Ovary (tissue), 9 donors: ENCODE measurements around the gene NFKBIE. TPM values are rescaled to one million over a fixed set of nuclear protein-coding genes. Genes with fewer than 3 reads are reported as not detected.

Source experiments
- DNase-seq, 5 donors: peaks; one replicate each; pipeline ENCODE4 v3.0.0-alpha.2; 2019 to 2020
- H3K27ac ChIP-seq, 2 donors: fragments of 200-600 bp; one replicate each; pipeline versions ENCODE4 v1.5.1 to v1.8.0; 2019 to 2022
- H3K27me3 ChIP-seq: fragments of 200-600 bp; one replicate; pipeline ENCODE4 v1.8.0; 2022
- H3K36me3 ChIP-seq: fragments of 200-600 bp; sonication (generic); one replicate; pipeline ENCODE4 v1.5.1; 2019
- H3K4me1 ChIP-seq: one replicate; pipeline ENCODE4 v1.8.1; 2013; ENCODE audit warnings: mild to moderate bottlenecking, moderate library complexity; ENCODE audit not compliant: insufficient read depth
- H3K4me3 ChIP-seq: fragments of 200-600 bp; sonication (generic); one replicate; pipeline ENCODE4 v1.5.1; 2017
- H3K9me3 ChIP-seq, 2 donors: fragments of 200-600 bp in 1 of 2; sonication (generic) in 1 of 2; one replicate each; pipeline versions ENCODE4 v1.5.1 to v1.8.1; 2013 to 2019; ENCODE audit warnings: mild to moderate bottlenecking in 1 of 2, moderate library complexity in 1 of 2
- EP300 ChIP-seq: sonication (generic); formaldehyde crosslinking; IDR thresholded peaks from one replicate; pipeline ENCODE4 v1.6.1; 2017; ENCODE audit warnings: antibody characterized with exemption
- POLR2A ChIP-seq: fragments of 450-650 bp; IDR thresholded peaks from one replicate; pipeline ENCODE4 v1.6.1; 2017; ENCODE audit warnings: antibody characterized with exemption, mild to moderate bottlenecking, moderate library complexity
- WGBS, 3 donors: extraction: QIAGEN DNeasy Blood & Tissue Kit in 1 of 3; methylation state at CpG; one replicate each; pipeline versions ENCODE4 v1.1.5 to v1.1.7; 2013 to 2017; 5-methylcytosine and 5-hydroxymethylcytosine counted together
- intact Hi-C, 4 donors: fragments of 100-400 bp; cut with DNase I; formaldehyde crosslinking; loops; one replicate each; pipeline versions ENCODE4 v1.11.0 to v1.15.1; 2022 to 2023
- polyA plus RNA-seq, 2 donors: library from polyadenylated mRNA; stranded (reverse); fragments of 200-250 nt in 1 of 2; fragments of 350-450 nt in 1 of 2; fragmentation: Illumina TruSeq in 1 of 2; extraction: RNeasy Lipid Tissue Mini Kit (QIAGEN cat#74804) in 1 of 2; gene quantifications; one replicate each; pipeline ENCODE4 v1.2.3, GENCODE V29; 2013 to 2014
- total RNA-seq, 7 donors: library from RNA; depleted of rRNA in 2 of 7; stranded (reverse); fragments of >200 nt in 2 of 7; fragmentation: NEBNext Ultra II Directional in 3 of 7; extraction: Animal tissue kit (Norgen Biotek cat#: 25700) in 3 of 7; gene quantifications; one replicate each; pipeline versions ENCODE4 v1.1.0 to v1.2.4, GENCODE V29; 2016 to 2023
- TF ChIP-seq, protein P1 (sequence below), 3 donors: fragments of 450-650 bp in 2 of 3; fragments of 200-600 bp in 1 of 3; IDR thresholded peaks; one replicate each; pipeline versions ENCODE4 v1.5.1 to v1.8.0; 2016 to 2022; ENCODE audit warnings: antibody characterized with exemption in 3 of 3, mild to moderate bottlenecking in 1 of 3
- donor health status: DM: no; HTN: no; CAD: no; lungs with moderate emphysema.
- donor health status: DM: no; HTN: no; CAD: no.
- donor health status: Bipolar disorder and iron deficiency.
- donor health status: DM: yes; HTN: yes; CAD: no.
- donor health status: DM: no; HTN: no; CAD: no.
- donor health status: DM: yes; HTN: yes; CAD: no.

Gene NFKBIE
- total and polyA plus RNA-seq, 9 donors = 2.7 to 93.6 (median 4.9) TPM

DNA sequence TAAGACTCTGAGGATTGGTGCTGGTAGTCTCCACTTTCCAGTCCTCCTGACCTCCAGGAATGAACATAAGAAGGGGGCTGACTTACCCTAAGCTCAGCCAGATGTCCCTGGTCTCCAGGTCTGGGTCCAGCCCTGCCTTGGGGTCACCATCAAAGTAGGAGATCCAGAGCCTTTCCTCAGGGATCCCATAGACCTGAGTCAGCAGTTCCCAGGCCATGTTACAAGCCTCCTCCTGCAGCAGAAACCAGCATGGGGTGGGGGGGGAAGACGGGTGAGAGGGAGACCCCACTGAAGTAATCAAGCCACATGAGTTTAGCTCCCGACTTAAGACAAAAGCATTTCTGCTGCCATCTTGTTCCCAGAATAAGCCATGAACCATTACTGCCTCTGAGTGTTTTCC, 46.0 kb upstream of the NFKBIE start:
- Histone ChIP-seq H3K27me3 (no peaks in the 10 kb centered on the region), H3K9me3 (no peaks in the 10 kb centered on the region), H3K4me1 (peaks cover 5% of the 10 kb centered on the region), H3K27ac (no peak overlapping the region), H3K36me3 (no peaks in the 10 kb centered on the region), H3K4me3 (no peak overlapping the region)
- TF ChIP-seq, protein P1, sequence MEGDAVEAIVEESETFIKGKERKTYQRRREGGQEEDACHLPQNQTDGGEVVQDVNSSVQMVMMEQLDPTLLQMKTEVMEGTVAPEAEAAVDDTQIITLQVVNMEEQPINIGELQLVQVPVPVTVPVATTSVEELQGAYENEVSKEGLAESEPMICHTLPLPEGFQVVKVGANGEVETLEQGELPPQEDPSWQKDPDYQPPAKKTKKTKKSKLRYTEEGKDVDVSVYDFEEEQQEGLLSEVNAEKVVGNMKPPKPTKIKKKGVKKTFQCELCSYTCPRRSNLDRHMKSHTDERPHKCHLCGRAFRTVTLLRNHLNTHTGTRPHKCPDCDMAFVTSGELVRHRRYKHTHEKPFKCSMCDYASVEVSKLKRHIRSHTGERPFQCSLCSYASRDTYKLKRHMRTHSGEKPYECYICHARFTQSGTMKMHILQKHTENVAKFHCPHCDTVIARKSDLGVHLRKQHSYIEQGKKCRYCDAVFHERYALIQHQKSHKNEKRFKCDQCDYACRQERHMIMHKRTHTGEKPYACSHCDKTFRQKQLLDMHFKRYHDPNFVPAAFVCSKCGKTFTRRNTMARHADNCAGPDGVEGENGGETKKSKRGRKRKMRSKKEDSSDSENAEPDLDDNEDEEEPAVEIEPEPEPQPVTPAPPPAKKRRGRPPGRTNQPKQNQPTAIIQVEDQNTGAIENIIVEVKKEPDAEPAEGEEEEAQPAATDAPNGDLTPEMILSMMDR (IDR thresholded peaks at IDR 0.05) = no peak
- TF ChIP-seq EP300 (no peak), POLR2A (no peak)
- no peak for DNase-seq
- intact Hi-C loops = no loop called here
- WGBS, 3 donors = 44 to 95% (median 86%) methylated on average over 2 of the region's 2 CpGs

DNA sequence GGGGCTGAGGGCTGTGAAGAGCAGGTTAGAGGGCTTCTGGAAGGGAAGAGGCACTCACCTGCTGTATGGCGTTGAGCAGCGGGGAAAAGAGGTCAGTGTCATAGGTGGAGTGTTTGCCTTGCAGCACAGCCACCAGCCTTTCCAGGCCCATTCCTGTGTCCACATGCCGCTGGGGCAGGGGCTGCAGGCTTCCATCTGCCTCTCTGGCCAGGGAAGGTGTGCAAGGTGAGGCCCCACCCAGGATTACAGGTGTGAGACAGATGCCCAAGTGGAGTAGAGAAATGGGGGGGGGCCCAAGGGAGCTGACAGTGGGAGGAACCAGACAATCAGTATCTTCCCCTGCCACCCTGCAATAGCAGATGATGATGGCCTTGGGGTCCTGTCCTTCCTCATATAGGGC, 44.9 kb upstream of the NFKBIE start:
- H3K4me3 ChIP-seq = no peak overlapping the region
- no peaks in the 10 kb centered on the region for H3K9me3 ChIP-seq
- TF ChIP-seq, protein P1 (IDR thresholded peaks at IDR 0.05) = no peak
- TF ChIP-seq POLR2A = no peak
- TF ChIP-seq EP300 = no peak
- intact Hi-C loops = no loop called here
- DNase-seq = no peak
- no peak overlapping the region for H3K27ac ChIP-seq
- H3K36me3 ChIP-seq = no peaks in the 10 kb centered on the region
- peaks cover 5% of the 10 kb centered on the region for H3K4me1 ChIP-seq
- WGBS, 3 donors = 94 to 97% (median 95%) methylated on average over 3 of the region's 3 CpGs
- no peaks in the 10 kb centered on the region for H3K27me3 ChIP-seq

DNA sequence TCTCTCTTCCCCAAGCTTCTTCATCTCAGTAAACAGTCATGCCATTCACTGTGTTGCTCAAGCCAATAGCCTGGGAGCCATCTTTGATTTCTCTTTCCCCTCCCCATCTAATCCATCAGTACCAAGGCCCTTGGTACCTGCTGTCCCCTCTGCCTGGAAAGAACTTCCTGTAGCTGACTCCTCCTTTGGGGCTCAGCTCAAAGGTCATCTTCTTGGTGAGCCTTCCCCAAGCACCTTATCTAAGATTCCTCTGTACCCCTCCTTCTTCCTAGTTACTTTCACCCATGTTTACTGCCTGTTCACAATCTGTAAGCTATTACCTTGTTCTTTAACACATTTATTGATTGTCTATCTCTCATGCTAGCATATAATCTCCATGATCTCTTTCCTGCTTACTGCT, 44.3 kb upstream of the NFKBIE start:
- no peak overlapping the region for H3K4me3 ChIP-seq

DNA sequence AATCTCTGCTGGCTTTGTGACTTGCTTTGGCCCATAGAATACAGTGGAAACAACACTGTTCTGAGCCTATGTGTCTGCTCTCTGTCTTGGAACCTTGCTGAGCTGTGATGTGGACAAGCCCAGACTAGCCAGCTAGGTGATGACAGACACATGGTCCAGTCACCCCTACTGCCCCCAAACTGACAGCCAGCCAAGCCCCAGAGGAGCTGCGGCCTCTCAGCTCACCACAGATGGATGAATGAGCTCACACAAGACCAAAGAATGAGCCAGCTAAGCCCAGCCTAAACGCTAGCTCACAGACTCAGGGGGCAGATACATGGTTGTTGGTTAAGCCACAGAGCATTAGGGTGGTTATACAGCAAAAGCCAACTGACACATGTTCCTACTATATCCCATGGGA, 43.7 kb upstream of the NFKBIE start:
- intact Hi-C loops = no loop called here
- DNase-seq = no peak
- Histone ChIP-seq H3K36me3 (no peaks in the 10 kb centered on the region), H3K27ac (no peak overlapping the region), H3K27me3 (no peaks in the 10 kb centered on the region), H3K9me3 (no peaks in the 10 kb centered on the region), H3K4me1 (peaks cover 5% of the 10 kb centered on the region), H3K4me3 (no peak overlapping the region)
- TF ChIP-seq POLR2A (no peak), EP300 (no peak)
- TF ChIP-seq, protein P1 (IDR thresholded peaks at IDR 0.05) = no peak
- WGBS, 3 donors = 80 to 95% (median 84%) methylated on average over 2 of the region's 2 CpGs

More for the DNA sequence above, 44.3 kb upstream of the NFKBIE start:
- Histone ChIP-seq H3K9me3 (no peaks in the 10 kb centered on the region), H3K36me3 (no peaks in the 10 kb centered on the region), H3K27ac (no peak overlapping the region), H3K4me1 (peaks cover 5% of the 10 kb centered on the region), H3K27me3 (no peaks in the 10 kb centered on the region)
- TF ChIP-seq POLR2A (no peak), EP300 (no peak)
- TF ChIP-seq, protein P1 (IDR thresholded peaks at IDR 0.05) = no peak
- intact Hi-C loops = no loop called here
- DNase-seq = no peak

DNA sequence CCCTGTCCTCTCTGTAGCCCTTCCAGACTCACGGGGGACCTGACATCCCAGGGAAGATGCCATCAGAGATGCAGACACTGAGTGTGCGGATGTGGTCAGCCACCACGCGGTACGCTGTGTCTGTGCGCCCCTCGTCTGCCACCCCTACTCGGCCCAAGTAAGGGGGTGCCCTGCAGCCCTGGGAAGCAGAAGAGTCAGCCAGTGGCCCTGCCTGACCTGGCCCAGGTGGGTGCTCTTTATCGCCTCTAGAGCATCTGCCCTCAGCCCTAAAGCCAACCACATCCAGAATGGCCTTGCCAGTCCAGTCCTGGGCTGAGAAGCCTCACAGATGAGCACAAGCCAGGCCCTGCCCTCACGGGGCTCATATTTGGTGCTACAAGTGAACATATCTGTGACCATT, 41.9 kb upstream of the NFKBIE start:
- intact Hi-C loops = no loop called here
- no peak for DNase-seq
- Histone ChIP-seq H3K27ac (no peak overlapping the region), H3K27me3 (no peaks in the 10 kb centered on the region), H3K36me3 (no peaks in the 10 kb centered on the region), H3K9me3 (no peaks in the 10 kb centered on the region), H3K4me3 (no peak overlapping the region), H3K4me1 (peaks cover 2% of the 10 kb centered on the region)
- TF ChIP-seq, protein P1 (IDR thresholded peaks at IDR 0.05) = no peak
- no peak for TF ChIP-seq POLR2A
- no peak for TF ChIP-seq EP300
- 86 to 92% (median 90%) methylated on average over 10 of the region's 10 CpGs for WGBS, 3 donors
